ENCODE results near the gene DCDC2. TPM values are rescaled to one million over a fixed set of nuclear protein-coding genes. Genes with fewer than 3 reads are reported as not detected.
"Not testable (repeated sequence)": the region's sequence is repeated elsewhere in the genome, so short reads cannot be mapped to it uniquely, and the experiment has no call there.

DCDC2 gene
- total RNA-seq, 1 experiment from 2014 or later = 0.26 TPM

- Histone ChIP-seq H3K9me3 (ENCODE audit: low read length) (0 out of 2 replicates have a peak, but pooled peaks cover 6% of the 10 kb centered on the region), H3K9me2 (replicated peaks; ENCODE audit: insufficient read depth, low read length) (0 out of 2 replicates have a peak, but pooled peaks cover 3% of the 10 kb centered on the region), H3K4me3 (ENCODE audit: low read length) (no peak overlapping the region), H3K27ac (ENCODE audit: low read length) (no peak overlapping the region), H2AFZ (ENCODE audit: low read length) (no peak overlapping the region), H3K79me2 (ENCODE audit: low read length) (no peaks in the 10 kb centered on the region), H3K9ac (ENCODE audit: low read length) (no peak overlapping the region), H3K4me2 (ENCODE audit: low read depth, low read length, poor library complexity, severe bottlenecking) (no peak overlapping the region), H3K27me3 (ENCODE audit: low read length) (no peaks in the 10 kb centered on the region), H4K20me1 (ENCODE audit: insufficient read depth, low read depth, low read length) (no peaks in the 10 kb centered on the region), H3K36me3 (ENCODE audit: insufficient read depth, low read length) (no peaks in the 10 kb centered on the region), H3K4me1 (ENCODE audit: low read length) (no peaks in the 10 kb centered on the region)
- no peak for DNase-seq
These were observed 104.5 kb downstream of the DCDC2 start for GRCh38 chr6:24253360-24253759.

- Histone ChIP-seq H3K4me2 (ENCODE audit: low read depth, low read length, poor library complexity, severe bottlenecking) (no peak overlapping the region), H3K4me3 (ENCODE audit: low read length) (no peak overlapping the region), H2AFZ (ENCODE audit: low read length) (no peak overlapping the region), H3K4me1 (ENCODE audit: low read length) (no peaks in the 10 kb centered on the region), H3K36me3 (ENCODE audit: insufficient read depth, low read length) (no peaks in the 10 kb centered on the region), H3K27ac (ENCODE audit: low read length) (no peak overlapping the region), H3K9me3 (ENCODE audit: low read length) (0 out of 2 replicates have a peak, but pooled peaks cover 6% of the 10 kb centered on the region), H3K9ac (ENCODE audit: low read length) (no peak overlapping the region), H3K9me2 (replicated peaks; ENCODE audit: insufficient read depth, low read length) (0 out of 2 replicates have a peak, but pooled peaks cover 3% of the 10 kb centered on the region), H3K27me3 (ENCODE audit: low read length) (no peaks in the 10 kb centered on the region), H3K79me2 (ENCODE audit: low read length) (no peaks in the 10 kb centered on the region), H4K20me1 (ENCODE audit: insufficient read depth, low read depth, low read length) (no peaks in the 10 kb centered on the region)
- DNase-seq = no peak
These were observed 105.6 kb downstream of the DCDC2 start for GRCh38 chr6:24252280-24252679.

GRCh38 chr6:24251339-24251738 is 106.5 kb downstream of the DCDC2 start:
- Histone ChIP-seq H3K36me3 (ENCODE audit: insufficient read depth, low read length) (no peaks in the 10 kb centered on the region), H3K4me3 (ENCODE audit: low read length) (no peak overlapping the region), H3K4me2 (ENCODE audit: low read depth, low read length, poor library complexity, severe bottlenecking) (no peak overlapping the region), H3K9me2 (replicated peaks; ENCODE audit: insufficient read depth, low read length) (0 out of 2 replicates have a peak, but pooled peaks cover 3% of the 10 kb centered on the region), H3K9me3 (ENCODE audit: low read length) (0 out of 2 replicates have a peak, but pooled peaks cover 6% of the 10 kb centered on the region), H3K27me3 (ENCODE audit: low read length) (no peaks in the 10 kb centered on the region), H4K20me1 (ENCODE audit: insufficient read depth, low read depth, low read length) (no peaks in the 10 kb centered on the region), H3K27ac (ENCODE audit: low read length) (no peak overlapping the region), H3K79me2 (ENCODE audit: low read length) (no peaks in the 10 kb centered on the region), H3K4me1 (ENCODE audit: low read length) (no peaks in the 10 kb centered on the region), H2AFZ (ENCODE audit: low read length) (no peak overlapping the region), H3K9ac (ENCODE audit: low read length) (no peak overlapping the region)
- DNase-seq = no peak

GRCh38 chr6:24249926-24250325 is 107.9 kb downstream of the DCDC2 start:
- H3K27me3 ChIP-seq (ENCODE audit: low read length) = no peaks in the 10 kb centered on the region
- H3K9ac ChIP-seq (ENCODE audit: low read length) = no peak overlapping the region
- H3K9me2 ChIP-seq (replicated peaks; ENCODE audit: insufficient read depth, low read length) = 0 out of 2 replicates have a peak, but pooled peaks cover 3% of the 10 kb centered on the region
- 0 out of 2 replicates have a peak, but pooled peaks cover 3% of the 10 kb centered on the region for H3K9me3 ChIP-seq (ENCODE audit: low read length)
- H4K20me1 ChIP-seq (ENCODE audit: insufficient read depth, low read depth, low read length) = no peaks in the 10 kb centered on the region
- no peaks in the 10 kb centered on the region for H3K79me2 ChIP-seq (ENCODE audit: low read length)
- no peak overlapping the region for H3K4me3 ChIP-seq (ENCODE audit: low read length)
- H3K4me1 ChIP-seq (ENCODE audit: low read length) = no peaks in the 10 kb centered on the region
- DNase-seq = no peak
- H2AFZ ChIP-seq (ENCODE audit: low read length) = no peak overlapping the region
- no peak overlapping the region for H3K27ac ChIP-seq (ENCODE audit: low read length)
- H3K4me2 ChIP-seq (ENCODE audit: low read depth, low read length, poor library complexity, severe bottlenecking) = no peak overlapping the region
- no peaks in the 10 kb centered on the region for H3K36me3 ChIP-seq (ENCODE audit: insufficient read depth, low read length)

GRCh38 chr6:24245275-24245674 is 112.6 kb downstream of the DCDC2 start:
- H3K79me2 ChIP-seq (ENCODE audit: low read length) = no peaks in the 10 kb centered on the region
- no peaks in the 10 kb centered on the region for H3K9me2 ChIP-seq (replicated peaks; ENCODE audit: insufficient read depth, low read length)
- H3K9me3 ChIP-seq (ENCODE audit: low read length) = no peaks in the 10 kb centered on the region
- H3K27ac ChIP-seq (ENCODE audit: low read length) = no peak overlapping the region
- H2AFZ ChIP-seq (ENCODE audit: low read length) = no peak overlapping the region
- no peak overlapping the region for H3K4me2 ChIP-seq (ENCODE audit: low read depth, low read length, poor library complexity, severe bottlenecking)
- no peaks in the 10 kb centered on the region for H4K20me1 ChIP-seq (ENCODE audit: insufficient read depth, low read depth, low read length)
- H3K4me1 ChIP-seq (ENCODE audit: low read length) = no peaks in the 10 kb centered on the region
- no peak for DNase-seq
- H3K36me3 ChIP-seq (ENCODE audit: insufficient read depth, low read length) = no peaks in the 10 kb centered on the region
- H3K9ac ChIP-seq (ENCODE audit: low read length) = no peak overlapping the region
- no peaks in the 10 kb centered on the region for H3K27me3 ChIP-seq (ENCODE audit: low read length)
- no peak overlapping the region for H3K4me3 ChIP-seq (ENCODE audit: low read length)

- Histone ChIP-seq H3K9ac (ENCODE audit: low read length) (no peak overlapping the region), H3K9me2 (replicated peaks; ENCODE audit: insufficient read depth, low read length) (no peaks in the 10 kb centered on the region), H3K4me2 (ENCODE audit: low read depth, low read length, poor library complexity, severe bottlenecking) (no peak overlapping the region), H3K4me1 (ENCODE audit: low read length) (no peaks in the 10 kb centered on the region), H4K20me1 (ENCODE audit: insufficient read depth, low read depth, low read length) (no peaks in the 10 kb centered on the region), H3K79me2 (ENCODE audit: low read length) (no peaks in the 10 kb centered on the region), H3K27me3 (ENCODE audit: low read length) (no peaks in the 10 kb centered on the region), H3K27ac (ENCODE audit: low read length) (no peak overlapping the region), H3K4me3 (ENCODE audit: low read length) (no peak overlapping the region), H3K36me3 (ENCODE audit: insufficient read depth, low read length) (no peaks in the 10 kb centered on the region), H3K9me3 (ENCODE audit: low read length) (no peaks in the 10 kb centered on the region), H2AFZ (ENCODE audit: low read length) (no peak overlapping the region)
- no peak for DNase-seq
These were observed 114.9 kb downstream of the DCDC2 start for GRCh38 chr6:24242924-24243323.

GRCh38 chr6:24241779-24242178 is 116.1 kb downstream of the DCDC2 start:
- H3K27ac ChIP-seq (ENCODE audit: low read length); H4K20me1 ChIP-seq (ENCODE audit: insufficient read depth, low read depth, low read length); H3K9ac ChIP-seq (ENCODE audit: low read length); H3K79me2 ChIP-seq (ENCODE audit: low read length); H3K4me3 ChIP-seq (ENCODE audit: low read length); H3K4me1 ChIP-seq (ENCODE audit: low read length); H3K27me3 ChIP-seq (ENCODE audit: low read length); H3K9me2 ChIP-seq (replicated peaks; ENCODE audit: insufficient read depth, low read length); H3K9me3 ChIP-seq (ENCODE audit: low read length); H3K36me3 ChIP-seq (ENCODE audit: insufficient read depth, low read length); H2AFZ ChIP-seq (ENCODE audit: low read length); H3K4me2 ChIP-seq (ENCODE audit: low read depth, low read length, poor library complexity, severe bottlenecking); DNase-seq: not testable (repeated sequence)

- Histone ChIP-seq H3K4me3 (ENCODE audit: low read length) (no peak overlapping the region), H3K27ac (ENCODE audit: low read length) (no peak overlapping the region), H2AFZ (ENCODE audit: low read length) (no peak overlapping the region), H3K79me2 (ENCODE audit: low read length) (no peaks in the 10 kb centered on the region), H3K9ac (ENCODE audit: low read length) (no peak overlapping the region), H3K4me1 (ENCODE audit: low read length) (no peaks in the 10 kb centered on the region), H3K9me3 (ENCODE audit: low read length) (no peaks in the 10 kb centered on the region), H3K27me3 (ENCODE audit: low read length) (no peaks in the 10 kb centered on the region), H3K36me3 (ENCODE audit: insufficient read depth, low read length) (no peaks in the 10 kb centered on the region), H3K9me2 (replicated peaks; ENCODE audit: insufficient read depth, low read length) (no peaks in the 10 kb centered on the region), H3K4me2 (ENCODE audit: low read depth, low read length, poor library complexity, severe bottlenecking) (no peak overlapping the region), H4K20me1 (ENCODE audit: insufficient read depth, low read depth, low read length) (no peaks in the 10 kb centered on the region)
- no peak for DNase-seq
These were observed 116.9 kb downstream of the DCDC2 start for GRCh38 chr6:24240943-24241342.
